Stimulated activated CD8-positive, alpha-beta memory T cell treated with anti-CD3 and anti-CD28 coated beads, Interleukin-15, amount 100 ng/mL, for 24 hours (primary cell): ENCODE results near the gene CCDC146.
"Not testable (repeated sequence)": the region's sequence is repeated elsewhere in the genome, so short reads cannot be mapped to it uniquely, and the experiment has no call there.

ENCODE experiments used
- DNase-seq: peaks from one replicate; pipeline ENCODE4 v3.0.0-alpha.2; 2020; ENCODE audit warnings: low read depth

CCDC146 gene

DNA sequence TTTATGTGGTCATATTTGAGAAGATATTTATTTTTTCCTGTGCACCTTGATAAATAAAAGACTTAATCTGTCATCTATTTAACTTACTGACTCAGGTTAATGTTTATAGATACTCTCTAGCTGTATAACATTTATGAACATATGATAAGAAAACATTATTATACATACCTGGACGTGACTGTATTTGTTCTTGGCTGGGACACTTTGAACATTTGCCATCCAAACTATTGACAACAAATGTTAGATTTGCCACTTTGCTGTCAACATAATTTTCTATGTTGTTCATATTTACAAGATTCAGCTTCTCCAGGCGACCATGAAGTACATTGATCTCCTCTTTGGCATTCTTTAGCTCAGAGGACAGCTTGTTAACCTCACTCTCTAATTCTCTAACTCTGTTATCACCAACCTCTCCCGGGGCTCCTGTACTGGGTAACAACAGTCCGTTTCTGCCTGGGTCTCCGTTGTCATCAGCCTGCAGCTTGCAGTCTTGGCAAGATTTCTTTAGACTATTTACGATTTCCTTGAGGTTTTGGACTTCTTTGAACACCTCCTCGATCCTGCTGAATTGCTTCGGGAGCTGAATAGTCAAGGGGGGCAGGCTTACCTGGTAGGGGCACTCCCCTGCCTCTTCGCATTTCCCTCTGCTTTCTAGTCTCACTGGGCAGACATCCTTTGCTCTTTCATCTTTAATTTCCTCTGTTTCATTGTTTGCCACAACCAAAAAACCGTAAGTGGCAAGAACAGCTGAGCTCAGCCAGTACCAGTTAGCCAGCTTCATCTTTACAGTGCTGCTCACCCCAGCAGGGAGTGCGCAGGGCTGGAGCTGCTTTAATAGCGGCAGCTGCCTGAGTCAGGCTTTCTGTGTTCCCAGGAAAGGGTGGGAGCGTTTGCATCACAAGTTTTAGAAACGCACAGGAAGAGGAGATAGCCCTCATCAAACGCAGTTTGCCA is 76.9 kb downstream of the CCDC146 start, which contains the start of gene FGL2:
TSS of gene FGL2 (minus strand) at position 807 of the 954 bp plus-strand sequence. CDS start at position 781, 26 bp downstream.
- no peak for DNase-seq

DNA sequence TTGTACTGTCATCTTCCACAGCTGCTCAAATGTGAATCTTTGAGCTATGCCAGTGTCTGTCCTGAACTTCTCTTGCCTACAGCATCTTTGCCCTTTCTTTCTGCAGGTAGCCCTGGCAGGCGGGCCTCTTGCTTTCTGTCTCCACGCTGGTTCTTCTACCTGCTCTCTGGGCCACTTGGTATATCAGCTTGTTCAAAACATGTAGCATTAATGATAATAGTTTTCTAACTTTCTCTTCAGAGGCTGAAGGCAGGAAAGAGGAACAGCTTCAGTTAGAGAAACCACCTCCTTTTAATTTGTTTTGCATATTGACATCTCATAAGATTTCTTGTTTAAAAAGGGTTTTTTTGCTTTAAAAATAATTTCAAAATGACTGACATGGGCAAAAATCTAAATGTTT is 78.1 kb downstream of the CCDC146 start:
- DNase-seq: no peak

DNA sequence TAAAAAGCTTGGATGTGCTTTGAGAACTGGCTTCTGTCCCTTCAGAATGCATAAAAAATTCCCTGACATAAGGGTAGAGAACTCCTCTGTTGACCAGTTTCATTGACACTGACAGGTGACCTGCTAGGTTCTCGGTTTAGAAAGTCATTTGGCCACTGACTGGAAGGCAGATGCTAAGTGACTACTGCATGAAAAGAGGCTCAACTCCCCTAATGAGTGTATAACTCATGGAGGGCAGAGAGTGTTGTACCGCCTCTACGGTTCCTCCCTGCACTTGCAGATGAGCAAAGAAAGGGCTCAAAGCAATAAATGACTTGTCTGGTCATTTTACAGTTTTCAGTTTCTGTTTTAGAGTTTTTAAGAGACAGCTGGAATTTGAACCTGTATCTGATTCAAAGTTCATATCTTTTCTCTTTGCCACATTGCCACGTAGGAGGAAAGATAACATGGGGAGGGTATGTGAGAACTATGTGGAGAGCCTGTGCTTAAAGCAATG is 80.1 kb downstream of the CCDC146 start:
- no peak for DNase-seq

DNA sequence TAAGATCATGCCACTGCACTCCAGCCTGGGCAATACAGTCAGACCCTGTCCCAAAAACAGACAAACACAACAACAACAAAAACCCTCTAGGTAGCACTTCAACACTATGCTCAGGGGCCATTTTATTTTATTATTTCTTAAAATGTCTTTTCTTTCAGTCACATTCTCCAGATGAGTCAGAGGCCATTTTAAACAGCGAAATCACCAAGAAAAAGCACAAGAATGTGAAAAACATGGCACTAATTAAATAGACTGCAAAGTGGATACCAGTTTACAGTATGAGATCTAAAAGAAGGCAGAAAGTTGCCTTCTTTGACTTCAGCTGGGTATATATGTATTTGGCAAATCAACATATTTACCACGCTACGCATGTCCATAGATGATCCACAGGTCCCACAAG is 83.3 kb downstream of the CCDC146 start:
- DNase-seq: no peak

- no peak for DNase-seq
Observed at GRCh38 chr7:77208416-77208815, 86.0 kb downstream of the CCDC146 start.

DNA sequence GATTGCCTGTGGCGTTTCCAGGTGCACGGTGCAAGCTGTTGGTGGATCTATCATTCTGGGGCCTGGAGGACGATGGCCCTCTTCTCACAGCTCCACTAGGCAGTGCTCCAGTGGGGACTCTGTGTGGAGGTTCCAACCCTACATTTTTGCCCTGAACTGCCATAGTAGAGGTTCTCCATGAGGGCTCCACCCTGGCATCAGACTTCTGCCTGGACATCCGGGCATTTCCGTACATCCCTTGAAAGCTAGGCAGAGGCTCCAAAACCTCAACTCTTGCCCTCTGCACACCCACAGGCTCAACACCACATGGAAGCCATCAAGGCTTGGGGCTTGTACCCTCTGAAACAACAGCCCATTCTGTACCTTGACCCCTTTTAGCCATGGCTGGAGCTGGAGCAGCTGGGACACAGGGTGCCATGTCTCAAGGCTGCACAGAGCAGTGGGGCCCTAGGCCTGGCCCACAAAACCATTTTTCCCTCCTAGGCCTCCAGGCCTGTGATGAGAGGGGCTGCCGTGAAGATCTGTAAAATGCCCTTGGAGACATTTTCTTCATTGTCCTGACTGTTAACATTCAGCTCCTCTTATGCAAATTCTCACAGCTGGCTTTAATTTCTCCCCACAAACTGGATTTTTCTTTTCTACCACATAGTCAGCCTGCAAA is 87.2 kb downstream of the CCDC146 start:
- no peak for DNase-seq

DNA sequence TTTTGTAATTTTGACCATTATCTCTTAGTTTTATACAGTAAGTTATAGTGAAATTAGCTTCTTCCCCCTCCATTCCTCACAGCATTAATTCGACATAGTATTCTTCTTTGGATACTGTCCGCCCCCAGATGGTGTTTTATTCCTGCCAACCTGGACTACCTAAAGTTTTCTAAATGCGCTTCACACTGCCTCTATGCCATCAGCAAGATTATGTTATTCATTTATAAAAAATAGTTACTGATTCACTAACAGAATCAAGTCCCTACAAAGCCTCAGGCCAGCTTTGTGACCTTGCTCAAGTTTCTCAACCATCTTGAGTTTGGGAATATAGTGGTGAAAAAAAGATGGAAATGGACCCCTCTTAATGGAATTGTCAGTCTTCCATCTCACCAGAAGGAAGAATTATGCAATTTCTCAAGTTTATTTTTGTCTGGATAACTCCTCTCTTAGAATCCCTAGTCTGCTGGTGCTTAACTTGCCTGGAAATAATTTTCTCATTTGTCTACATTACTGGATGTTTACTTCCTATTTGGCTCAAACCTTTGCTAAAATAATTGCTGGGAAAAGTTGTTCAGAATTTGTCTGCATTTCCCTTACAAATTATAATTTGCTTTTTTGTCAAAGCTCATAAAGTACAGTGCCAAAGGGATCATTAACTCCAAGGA is 93.9 kb downstream of the CCDC146 start:
- no peak for DNase-seq

GRCh38 chr7:77217474-77218185 is 95.2 kb downstream of the CCDC146 start:
- no peak for DNase-seq

- DNase-seq: not testable (repeated sequence)
Observed at GRCh38 chr7:77219701-77220331, 97.4 kb downstream of the CCDC146 start.

DNA sequence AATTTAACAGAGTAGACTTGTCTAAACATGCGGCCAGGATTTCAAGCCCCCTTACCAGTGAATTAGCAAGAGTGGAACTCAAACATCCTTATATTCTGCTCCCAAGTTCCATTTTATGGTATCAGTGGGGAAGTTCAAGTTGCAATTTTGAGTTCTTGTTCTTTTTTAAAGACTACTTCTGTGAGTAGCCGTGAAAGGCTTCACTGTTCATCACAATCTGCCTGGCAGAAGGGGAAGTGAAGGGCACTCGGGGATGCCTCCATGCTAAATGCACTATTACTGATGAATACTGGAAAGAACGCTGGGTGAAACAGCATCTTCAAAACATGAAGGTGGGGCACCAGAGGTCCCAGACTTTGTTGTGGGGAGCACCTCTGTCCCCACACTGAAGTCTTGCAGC is 99.7 kb downstream of the CCDC146 start:
- DNase-seq: no peak

DNA sequence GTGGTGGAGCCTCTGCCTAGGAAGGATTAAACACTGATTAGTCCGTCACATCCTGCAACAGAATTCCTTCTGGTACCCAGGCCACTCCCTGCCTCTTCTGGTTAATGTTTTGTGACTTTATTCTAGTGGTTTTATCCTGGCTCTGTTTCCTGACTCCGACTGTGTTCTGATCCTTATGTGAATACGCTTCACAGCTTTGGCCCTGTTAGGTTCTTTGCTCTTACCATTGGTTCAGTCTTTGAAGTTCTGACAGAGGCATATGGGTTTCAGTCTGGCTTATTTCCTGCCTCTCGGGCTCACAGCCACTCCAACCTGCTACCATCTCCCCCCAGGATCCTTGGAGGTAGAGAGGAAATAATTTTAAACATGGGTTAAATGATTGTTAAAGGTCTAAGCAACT is 100.4 kb downstream of the CCDC146 start:
- DNase-seq: no peak

GRCh38 chr7:77223261-77223660 is 100.8 kb downstream of the CCDC146 start:
- DNase-seq: no peak

GRCh38 chr7:77226357-77226839 is 104.0 kb downstream of the CCDC146 start:
- no peak for DNase-seq

GRCh38 chr7:77228795-77229194 is 106.4 kb downstream of the CCDC146 start:
- DNase-seq: not testable (repeated sequence)

DNA sequence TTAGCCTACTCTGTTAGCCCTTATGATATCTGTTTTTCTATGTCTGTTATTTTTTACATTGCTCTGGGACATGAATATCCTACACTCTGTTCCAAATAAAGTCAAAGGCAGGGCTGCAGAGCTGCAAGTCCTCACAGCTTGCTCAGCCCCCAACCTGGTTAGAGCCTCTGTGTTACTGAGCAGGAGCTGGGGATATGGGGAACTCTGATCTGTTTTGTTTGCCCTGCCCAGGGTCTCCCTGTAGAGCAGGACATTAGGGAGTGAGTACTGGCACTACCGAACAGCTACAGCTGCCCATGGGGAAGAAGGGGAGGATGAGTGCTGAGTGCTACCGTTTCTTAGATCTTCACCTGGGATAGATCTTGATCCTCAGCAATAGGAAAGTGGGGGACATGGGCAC is 110.1 kb downstream of the CCDC146 start:
- no peak for DNase-seq

DNA sequence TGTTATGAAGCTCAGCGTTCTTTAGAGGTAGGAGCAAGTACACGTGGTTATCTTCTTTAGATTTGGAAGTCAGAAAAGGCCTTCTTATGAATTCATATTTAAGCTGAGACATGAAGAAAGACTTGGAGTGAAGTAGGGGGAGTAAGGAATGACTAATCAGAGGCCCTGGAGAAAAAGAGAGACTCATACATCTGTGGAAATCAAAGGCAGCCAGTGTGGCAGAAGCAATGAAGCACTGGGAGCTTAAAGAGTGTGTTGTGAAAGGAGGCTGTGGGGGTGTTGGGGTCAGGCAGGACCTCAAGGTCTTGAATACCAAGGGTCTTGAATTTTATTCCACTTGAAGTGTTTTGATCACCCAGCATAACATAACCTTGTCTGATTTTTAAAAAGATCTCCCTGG is 112.9 kb downstream of the CCDC146 start:
- no peak for DNase-seq

DNA sequence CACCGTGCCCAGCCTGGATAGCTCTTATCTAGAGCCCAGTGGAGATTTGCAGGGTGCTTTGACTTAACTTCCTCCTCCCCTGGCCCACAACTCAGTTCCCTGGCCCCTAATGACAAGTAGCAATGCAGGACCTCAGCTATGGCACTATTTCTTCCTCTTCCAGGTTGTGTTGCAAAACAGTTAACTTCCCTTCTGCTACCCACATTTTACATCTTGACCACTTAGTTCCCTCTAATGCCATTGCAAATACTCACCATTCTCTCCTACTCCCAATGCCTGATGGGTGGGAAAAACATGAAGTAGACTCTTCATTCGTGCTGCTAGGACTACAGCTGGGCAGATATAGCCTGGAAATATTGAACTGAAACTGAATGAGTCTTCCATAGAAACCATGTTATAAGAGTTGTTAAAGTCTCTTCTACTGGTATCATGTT is 116.3 kb downstream of the CCDC146 start:
- DNase-seq: no peak

GRCh38 chr7:77239471-77239870 is 117.1 kb downstream of the CCDC146 start:
- DNase-seq: no peak

DNA sequence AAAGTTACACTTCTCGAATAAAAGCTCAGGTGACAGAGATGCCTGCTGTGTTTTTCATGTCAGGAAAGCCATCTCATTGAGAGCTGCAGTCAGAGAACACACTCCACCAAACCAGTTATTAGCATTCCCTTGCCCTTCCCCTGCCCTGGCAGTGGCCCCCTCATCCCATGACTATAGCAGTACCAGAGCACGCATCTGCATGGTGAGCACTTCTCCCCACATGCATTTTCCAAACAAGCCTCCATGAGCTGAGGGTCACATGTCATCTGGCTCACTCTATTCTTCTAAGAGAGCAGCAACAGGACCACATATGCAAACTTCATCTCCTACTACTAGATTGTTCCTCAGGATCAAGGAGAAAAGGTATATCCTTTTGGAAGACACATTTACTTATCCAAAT is 119.7 kb downstream of the CCDC146 start:
- no peak for DNase-seq

DNA sequence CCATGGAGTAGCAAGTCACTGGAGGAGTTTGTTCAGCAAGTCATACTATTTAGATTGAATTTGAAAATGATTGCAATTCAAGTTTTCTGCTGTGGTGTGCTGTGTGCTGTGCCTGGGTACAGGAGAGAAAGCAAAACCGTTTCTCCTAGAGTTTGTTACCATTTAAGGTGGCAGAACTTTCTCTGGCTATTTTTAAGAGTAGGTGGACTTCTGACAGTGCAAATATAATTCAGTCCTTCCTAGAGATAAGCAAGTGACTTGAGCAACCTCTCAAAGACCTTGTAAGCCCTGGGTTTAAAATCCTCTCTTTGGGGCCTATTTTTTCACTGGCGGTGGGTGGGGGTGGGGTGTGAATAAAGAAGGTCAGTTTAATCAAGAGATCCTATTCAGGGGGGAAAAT is 120.1 kb downstream of the CCDC146 start:
- no peak for DNase-seq
